Astrocyte (in vitro differentiated cells and primary cell): ENCODE measurements around the gene MYO1B. TPM values are rescaled to one million over a fixed set of nuclear protein-coding genes. Genes with fewer than 3 reads are reported as not detected.

Experiments
- DNase-seq: peaks from one replicate; pipeline ENCODE4 v3.0.0-alpha.2; 2010; ENCODE audit warnings: low read depth
- FAIRE-seq: peaks from 2 replicates; lab custom pipeline; 2011; peaks lifted over from hg19 to GRCh38; lab: Jason Lieb, UNC
- H2AFZ ChIP-seq: 2 replicates; pipeline ENCODE4 v1.6.0; 2012; ENCODE audit warnings: low read depth, low read length, inconsistent platforms
- H3K27ac ChIP-seq: 2 replicates; pipeline ENCODE4 v1.5.1; 2011; ENCODE audit warnings: low read depth, low read length, inconsistent platforms
- H3K27me3 ChIP-seq: 2 replicates; pipeline ENCODE4 v1.6.0; 2011; ENCODE audit warnings: low read length, inconsistent platforms; ENCODE audit not compliant: insufficient read depth
- H3K36me3 ChIP-seq: 2 replicates; pipeline ENCODE4 v1.5.1; 2011; ENCODE audit warnings: low read length, inconsistent platforms; ENCODE audit not compliant: insufficient read depth
- H3K4me1 ChIP-seq: 2 replicates; pipeline ENCODE4 v1.5.1; 2011; ENCODE audit warnings: low read length, inconsistent platforms; ENCODE audit not compliant: insufficient read depth
- H3K4me2 ChIP-seq: 2 replicates; pipeline ENCODE4 v1.6.0; 2012; ENCODE audit warnings: low read length, inconsistent platforms
- H3K4me3 ChIP-seq: 2 replicates; pipeline ENCODE4 v1.5.1; 2011; ENCODE audit warnings: low read depth, mild to moderate bottlenecking, low read length, inconsistent platforms; ENCODE audit not compliant: insufficient read depth
- H3K79me2 ChIP-seq: 2 replicates; pipeline ENCODE4 v1.6.0; 2012; ENCODE audit warnings: mild to moderate bottlenecking, low read length, inconsistent platforms; ENCODE audit not compliant: insufficient read depth
- H3K9ac ChIP-seq: 2 replicates; pipeline ENCODE4 v1.6.0; 2012; ENCODE audit warnings: mild to moderate bottlenecking, low read length, inconsistent platforms
- H3K9me3 ChIP-seq: 2 replicates; pipeline ENCODE4 v1.5.1; 2012; ENCODE audit warnings: low read depth, mild to moderate bottlenecking, low read length, inconsistent platforms; ENCODE audit not compliant: insufficient read depth
- H4K20me1 ChIP-seq: 2 replicates; pipeline ENCODE4 v1.6.0; 2012; ENCODE audit warnings: low read length, inconsistent platforms; ENCODE audit not compliant: insufficient read depth
- H3K27ac Mint-ChIP-seq: one replicate; pipeline ENCODE4 v1.8.0; 2021; ENCODE audit warnings: mild to moderate bottlenecking, mixed read lengths; ENCODE audit not compliant: unreplicated experiment
- H3K27me3 Mint-ChIP-seq: one replicate; pipeline ENCODE4 v1.8.0; 2021; ENCODE audit warnings: low read depth, mixed read lengths; ENCODE audit not compliant: unreplicated experiment
- H3K36me3 Mint-ChIP-seq: one replicate; pipeline ENCODE4 v1.8.0; 2021; ENCODE audit warnings: low read depth, mixed read lengths; ENCODE audit not compliant: unreplicated experiment
- H3K4me1 Mint-ChIP-seq: one replicate; pipeline ENCODE4 v1.8.0; 2021; ENCODE audit warnings: low read depth, mixed read lengths; ENCODE audit not compliant: unreplicated experiment
- H3K4me3 Mint-ChIP-seq: one replicate; pipeline ENCODE4 v1.8.0; 2021; ENCODE audit warnings: mild to moderate bottlenecking, moderate library complexity, mixed read lengths; ENCODE audit not compliant: unreplicated experiment
- H3K9me3 Mint-ChIP-seq: one replicate; pipeline ENCODE4 v1.8.0; 2021; ENCODE audit warnings: mild to moderate bottlenecking, mixed read lengths; ENCODE audit not compliant: unreplicated experiment
- EZH2 ChIP-seq: IDR thresholded peaks from 2 replicates; pipeline ENCODE4 v1.6.1; 2012; ENCODE audit warnings: mild to moderate bottlenecking, low read length, inconsistent platforms; ENCODE audit not compliant: insufficient read depth
- total RNA-seq: library from RNA; stranded (reverse); gene quantifications from 2 replicates; pipeline ENCODE4 v1.2.1, GENCODE V29; 2021
- TF ChIP-seq, protein P1 (sequence below): IDR thresholded peaks from 2 replicates; pipeline ENCODE4 v1.5.1; 2011; ENCODE audit warnings: low read depth, mild to moderate bottlenecking, inconsistent platforms, low read length, moderate library complexity; ENCODE audit not compliant: insufficient read depth

MYO1B gene
- total RNA-seq, 1 donor from 2014 or later, result 95.7 TPM

DNA sequence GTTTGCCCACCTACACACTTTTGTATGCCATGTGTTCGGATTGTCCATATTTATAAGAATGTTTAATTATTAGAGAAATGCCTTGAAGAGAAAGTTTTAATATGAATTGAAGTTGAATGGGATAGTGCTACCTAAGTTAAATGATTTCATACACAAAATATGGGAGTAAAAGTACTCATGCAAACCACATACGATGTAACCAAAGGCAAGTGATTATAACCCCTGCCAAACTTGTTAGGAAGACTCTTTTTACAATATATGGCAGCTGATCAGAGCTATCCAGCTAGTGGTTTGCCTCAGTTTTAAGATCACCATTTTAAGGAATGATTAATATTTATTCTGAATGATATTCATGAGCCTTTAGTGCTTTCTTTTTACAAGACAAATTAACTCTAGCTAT lies 106.7 kb downstream of the MYO1B start:
- H3K9ac ChIP-seq, result no peak overlapping the region
- no peak for TF ChIP-seq EZH2
- TF ChIP-seq, protein P1, sequence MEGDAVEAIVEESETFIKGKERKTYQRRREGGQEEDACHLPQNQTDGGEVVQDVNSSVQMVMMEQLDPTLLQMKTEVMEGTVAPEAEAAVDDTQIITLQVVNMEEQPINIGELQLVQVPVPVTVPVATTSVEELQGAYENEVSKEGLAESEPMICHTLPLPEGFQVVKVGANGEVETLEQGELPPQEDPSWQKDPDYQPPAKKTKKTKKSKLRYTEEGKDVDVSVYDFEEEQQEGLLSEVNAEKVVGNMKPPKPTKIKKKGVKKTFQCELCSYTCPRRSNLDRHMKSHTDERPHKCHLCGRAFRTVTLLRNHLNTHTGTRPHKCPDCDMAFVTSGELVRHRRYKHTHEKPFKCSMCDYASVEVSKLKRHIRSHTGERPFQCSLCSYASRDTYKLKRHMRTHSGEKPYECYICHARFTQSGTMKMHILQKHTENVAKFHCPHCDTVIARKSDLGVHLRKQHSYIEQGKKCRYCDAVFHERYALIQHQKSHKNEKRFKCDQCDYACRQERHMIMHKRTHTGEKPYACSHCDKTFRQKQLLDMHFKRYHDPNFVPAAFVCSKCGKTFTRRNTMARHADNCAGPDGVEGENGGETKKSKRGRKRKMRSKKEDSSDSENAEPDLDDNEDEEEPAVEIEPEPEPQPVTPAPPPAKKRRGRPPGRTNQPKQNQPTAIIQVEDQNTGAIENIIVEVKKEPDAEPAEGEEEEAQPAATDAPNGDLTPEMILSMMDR, result no peak
- peaks cover 25% of the 10 kb centered on the region for H3K36me3 Mint-ChIP-seq

DNA sequence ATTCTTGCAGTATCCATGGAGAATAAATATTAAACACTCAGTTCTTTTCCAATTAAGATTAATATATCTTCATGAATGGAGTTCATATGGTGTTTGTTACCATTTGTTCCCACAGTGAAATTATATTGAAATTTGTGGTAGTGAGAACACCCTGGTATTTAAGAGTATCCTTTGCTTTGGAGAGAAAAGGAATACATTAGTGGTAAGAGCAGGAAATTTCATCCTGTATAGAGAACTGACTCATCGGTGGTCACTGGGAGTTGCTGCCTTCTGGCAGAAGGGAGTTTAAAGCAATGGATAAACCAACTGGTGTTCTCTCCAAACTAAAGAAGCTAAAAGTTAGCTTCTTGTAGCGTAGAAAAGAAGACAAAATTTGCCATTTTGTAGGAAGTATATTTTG lies 107.3 kb downstream of the MYO1B start:
- FAIRE-seq (peak; percentile 96), DNase-seq (peak; percentile 91)
- TF ChIP-seq, protein P1, result no peak
- no peak for TF ChIP-seq EZH2
- Histone ChIP-seq H3K27ac (peak overlapping the region; percentile 65), H3K4me3 (no peak overlapping the region), H3K79me2 (peaks cover 35% of the 10 kb centered on the region), H3K4me1 (peaks cover 34% of the 10 kb centered on the region), H3K27me3 (no peaks in the 10 kb centered on the region), H3K36me3 (peaks cover 22% of the 10 kb centered on the region), H3K9ac (no peak overlapping the region), H3K9me3 (no peaks in the 10 kb centered on the region), H4K20me1 (no peaks in the 10 kb centered on the region), H2AFZ (no peak overlapping the region), H3K4me2 (peak overlapping the region; percentile 64)
- H3K9me3 Mint-ChIP-seq, result peaks cover 3% of the 10 kb centered on the region
- H3K4me3 Mint-ChIP-seq, result no peak overlapping the region
- H3K4me1 Mint-ChIP-seq, result peaks cover 41% of the 10 kb centered on the region
- peak overlapping the region; percentile 90 for H3K27ac Mint-ChIP-seq
- H3K36me3 Mint-ChIP-seq, result peaks cover 28% of the 10 kb centered on the region
- no peaks in the 10 kb centered on the region for H3K27me3 Mint-ChIP-seq

More for the DNA sequence above, 106.7 kb downstream of the MYO1B start:
- Histone ChIP-seq H3K79me2 (peaks cover 29% of the 10 kb centered on the region), H2AFZ (no peak overlapping the region), H3K36me3 (peaks cover 22% of the 10 kb centered on the region), H3K27ac (peak overlapping the region; percentile 65), H4K20me1 (no peaks in the 10 kb centered on the region), H3K4me3 (no peak overlapping the region), H3K9me3 (no peaks in the 10 kb centered on the region), H3K27me3 (no peaks in the 10 kb centered on the region), H3K4me2 (no peak overlapping the region), H3K4me1 (peaks cover 36% of the 10 kb centered on the region)
- FAIRE-seq (no peak), DNase-seq (peak; percentile 66)
- peak overlapping the region; percentile 90 for H3K27ac Mint-ChIP-seq
- peaks cover 41% of the 10 kb centered on the region for H3K4me1 Mint-ChIP-seq
- peaks cover 3% of the 10 kb centered on the region for H3K9me3 Mint-ChIP-seq
- H3K4me3 Mint-ChIP-seq, result no peak overlapping the region
- H3K27me3 Mint-ChIP-seq, result no peaks in the 10 kb centered on the region

DNA sequence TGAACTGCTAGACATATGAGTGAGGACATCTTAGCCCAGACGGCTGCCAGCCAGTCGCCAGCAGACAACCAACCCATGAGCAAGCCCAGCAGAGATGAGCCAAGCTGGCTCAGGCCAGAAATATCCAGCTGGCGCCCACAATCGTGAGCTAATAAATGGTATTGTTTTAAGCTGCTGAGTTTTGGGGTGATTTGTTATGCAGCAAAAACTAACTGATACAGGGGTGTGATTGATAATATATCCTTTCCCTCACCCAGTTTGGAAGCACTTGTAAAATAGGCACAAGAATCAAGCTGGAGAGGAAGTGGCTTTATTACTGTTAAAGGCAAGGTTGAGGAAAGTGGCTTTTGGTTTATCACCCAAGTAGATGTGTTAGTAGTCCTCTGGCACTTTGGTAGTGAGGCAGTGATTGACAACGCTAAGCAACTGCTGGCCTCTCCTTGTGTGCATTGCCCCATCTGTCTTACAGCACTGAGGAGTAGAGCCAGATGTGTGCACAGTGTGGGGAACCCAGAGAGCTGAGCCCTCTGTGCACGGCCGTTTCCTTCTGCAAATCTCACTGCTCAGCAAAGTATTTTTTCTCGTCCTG lies 110.1 kb downstream of the MYO1B start:
- no peak overlapping the region for H3K27ac Mint-ChIP-seq
- Histone ChIP-seq H3K27ac (no peak overlapping the region), H3K9me3 (no peaks in the 10 kb centered on the region), H2AFZ (no peak overlapping the region), H3K36me3 (peaks cover 8% of the 10 kb centered on the region), H3K4me3 (no peak overlapping the region), H3K79me2 (peaks cover 41% of the 10 kb centered on the region), H3K27me3 (no peaks in the 10 kb centered on the region), H4K20me1 (peaks cover 7% of the 10 kb centered on the region), H3K4me2 (no peak overlapping the region), H3K9ac (no peak overlapping the region), H3K4me1 (peaks cover 25% of the 10 kb centered on the region)
- H3K9me3 Mint-ChIP-seq, result peaks cover 2% of the 10 kb centered on the region
- peaks cover 22% of the 10 kb centered on the region for H3K36me3 Mint-ChIP-seq
- peaks cover 28% of the 10 kb centered on the region for H3K4me1 Mint-ChIP-seq
- H3K4me3 Mint-ChIP-seq, result no peak overlapping the region
- H3K27me3 Mint-ChIP-seq, result no peaks in the 10 kb centered on the region
- TF ChIP-seq EZH2, result no peak
- TF ChIP-seq, protein P1, result no peak
- no peak for DNase-seq
- no peak for FAIRE-seq
